ENCODE data around the gene ENKUR.
"Not testable (repeated sequence)": the region's sequence is repeated elsewhere in the genome, so short reads cannot be mapped to it uniquely, and the experiment has no call there.

Gene ENKUR

DNA sequence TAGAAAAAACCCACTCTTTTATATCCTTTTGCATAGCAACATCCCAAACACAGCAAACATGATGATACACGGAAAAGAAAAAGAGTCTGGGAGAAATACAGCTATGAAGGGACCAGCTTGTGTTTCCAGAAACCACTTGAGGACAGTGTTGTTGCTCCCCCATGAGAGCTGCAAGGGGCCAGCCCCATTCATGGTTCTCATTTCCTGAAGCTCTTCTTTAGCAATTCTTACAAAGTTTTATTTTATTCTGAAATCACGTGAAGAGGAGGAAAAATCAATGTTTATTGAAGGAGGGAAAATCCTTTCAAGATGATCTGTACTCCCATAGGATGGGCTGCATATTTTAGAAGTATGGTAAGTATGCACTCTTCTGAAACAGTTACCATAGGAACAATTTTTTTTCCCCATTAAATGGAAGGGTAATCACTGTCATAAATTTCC lies 46.1 kb downstream of the ENKUR start:
- no peak for DNase-seq

DNA sequence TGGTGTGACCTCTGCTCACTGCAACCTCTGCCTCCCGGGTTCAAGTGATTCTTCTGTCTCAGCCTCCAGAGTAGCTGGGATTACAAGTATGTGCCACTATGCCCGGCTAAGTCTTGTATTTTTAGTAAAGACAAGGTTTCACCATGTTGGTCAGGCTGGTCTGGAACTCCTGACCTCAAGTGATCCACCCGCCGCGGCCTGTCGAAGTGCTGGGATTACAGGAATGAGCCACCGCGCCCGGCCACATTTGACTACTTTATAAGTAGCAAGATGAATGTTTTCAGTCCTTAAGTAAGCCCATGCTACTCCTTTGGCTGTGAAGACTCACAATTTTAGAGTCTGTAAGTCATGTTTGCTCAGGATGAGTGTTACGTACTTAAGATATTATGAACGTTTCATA lies 47.0 kb downstream of the ENKUR start:
- not testable (repeated sequence) for DNase-seq

DNA sequence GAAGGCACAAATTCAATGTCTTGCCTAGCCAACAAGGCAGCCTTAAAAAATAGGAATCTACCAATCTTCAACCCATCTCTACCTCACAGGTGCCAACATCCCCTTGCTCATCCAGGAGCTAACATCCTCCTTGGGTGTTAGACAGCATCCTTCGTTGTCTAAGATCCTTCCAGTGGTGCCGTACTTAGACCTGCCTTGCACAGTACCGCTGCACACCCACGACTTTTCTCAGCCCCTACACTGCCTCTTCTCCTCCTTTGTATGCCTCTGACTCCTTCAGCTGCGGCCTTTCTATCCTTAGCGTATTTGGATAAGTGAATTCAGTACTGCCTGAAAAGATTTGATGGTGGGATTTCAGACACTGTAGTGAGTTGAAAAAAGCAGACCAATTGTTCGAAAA lies 47.6 kb downstream of the ENKUR start:
- no peak for DNase-seq

DNA sequence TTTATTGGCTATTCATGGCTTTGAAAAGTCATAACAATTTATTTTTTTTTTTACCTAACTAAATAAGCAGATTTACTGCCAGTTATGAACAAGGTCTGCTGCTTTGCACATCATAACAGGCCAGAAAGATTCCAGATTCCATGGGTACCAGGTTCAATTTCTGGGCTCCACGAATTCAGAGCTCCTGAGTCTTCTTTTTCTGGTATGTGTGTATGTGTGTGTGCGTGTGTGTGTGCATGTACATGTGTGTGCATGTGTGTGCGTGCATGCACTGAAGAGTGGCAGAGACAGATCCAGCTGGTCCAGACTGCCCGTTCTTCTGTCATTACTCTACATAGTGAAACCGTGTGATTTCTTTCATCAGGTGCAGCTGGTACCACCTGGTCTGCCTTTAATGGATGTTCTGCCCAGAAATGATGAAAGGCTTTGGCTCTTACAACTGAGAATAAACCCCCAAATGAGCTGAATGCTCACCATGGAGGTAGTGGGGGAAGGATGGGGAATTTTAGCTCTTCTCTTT lies 48.9 kb downstream of the ENKUR start:
- no peak for DNase-seq

- no peak for DNase-seq
These were observed 50.9 kb downstream of the ENKUR start for GRCh38 chr10:24965051-24965450.

DNA sequence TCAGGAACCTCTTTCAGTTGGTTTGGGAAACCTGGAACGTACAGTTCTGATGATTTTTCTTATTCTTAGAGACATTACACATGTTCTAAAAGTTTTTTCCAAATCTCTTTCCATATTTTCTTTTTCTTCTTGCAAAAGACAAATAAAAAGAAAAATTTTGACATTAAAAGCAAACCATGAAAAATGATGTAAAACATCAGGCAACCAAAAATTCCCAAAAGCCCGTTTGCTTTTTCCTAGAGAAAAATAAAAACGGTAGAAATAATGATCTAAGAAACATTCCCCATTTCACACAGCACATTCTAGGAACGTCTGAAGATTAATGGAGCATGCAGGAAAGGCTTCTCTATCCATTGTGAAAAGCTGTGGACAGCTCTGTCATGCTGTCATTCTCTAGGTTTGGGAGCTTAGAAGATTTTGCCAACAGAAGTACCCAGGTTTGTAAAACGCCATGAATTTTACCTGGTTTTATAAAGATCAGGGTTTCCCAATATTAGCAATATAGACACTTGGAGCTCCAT lies 52.4 kb downstream of the ENKUR start:
- no peak for DNase-seq

GRCh38 chr10:24962995-24963394 lies 53.0 kb downstream of the ENKUR start:
- DNase-seq = no peak

GRCh38 chr10:24961582-24961981 lies 54.4 kb downstream of the ENKUR start:
- no peak for DNase-seq

- no peak for DNase-seq
These were observed 56.6 kb downstream of the ENKUR start for GRCh38 chr10:24959382-24959730.

GRCh38 chr10:24958721-24959381 lies 57.1 kb downstream of the ENKUR start:
- no peak for DNase-seq

GRCh38 chr10:24958091-24958720 lies 57.8 kb downstream of the ENKUR start:
- no peak for DNase-seq

- DNase-seq = not testable (repeated sequence)
These were observed 58.3 kb downstream of the ENKUR start for GRCh38 chr10:24957624-24958051.

DNA sequence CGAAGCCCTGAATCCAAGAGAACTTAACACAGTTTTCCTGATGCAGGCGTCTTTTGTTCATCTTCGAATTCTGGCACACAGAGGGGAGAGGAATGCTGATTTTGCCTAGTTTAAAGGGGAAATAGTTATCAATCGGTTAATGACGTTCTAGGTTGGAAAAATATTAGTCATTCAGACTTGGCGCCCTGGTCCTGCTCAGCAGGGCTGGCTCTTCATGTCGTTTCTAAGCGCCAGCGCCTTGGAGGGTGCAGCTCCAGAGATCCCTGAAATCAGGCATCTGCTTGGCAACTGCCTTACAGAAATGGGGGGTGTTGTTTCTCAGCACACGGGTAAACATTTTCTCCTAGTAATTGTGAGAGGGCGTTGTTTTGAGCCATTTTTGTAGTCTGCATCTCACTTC lies 62.3 kb downstream of the ENKUR start:
- DNase-seq = no peak

GRCh38 chr10:24952707-24953645 lies 63.0 kb downstream of the ENKUR start:
- DNase-seq = peak; percentile 48

GRCh38 chr10:24952143-24952706 lies 63.7 kb downstream of the ENKUR start, which contains the start of gene PRTFDC1:
Gene PRTFDC1 (minus strand): TSS chr10:24952606. CDS start chr10:24952575, 31 bp downstream.
- peak; percentile 13 for DNase-seq

GRCh38 chr10:24951201-24952142 lies 64.5 kb downstream of the ENKUR start:
- no peak for DNase-seq

- no peak for DNase-seq
These were observed 65.5 kb downstream of the ENKUR start for GRCh38 chr10:24950439-24950838.

DNA sequence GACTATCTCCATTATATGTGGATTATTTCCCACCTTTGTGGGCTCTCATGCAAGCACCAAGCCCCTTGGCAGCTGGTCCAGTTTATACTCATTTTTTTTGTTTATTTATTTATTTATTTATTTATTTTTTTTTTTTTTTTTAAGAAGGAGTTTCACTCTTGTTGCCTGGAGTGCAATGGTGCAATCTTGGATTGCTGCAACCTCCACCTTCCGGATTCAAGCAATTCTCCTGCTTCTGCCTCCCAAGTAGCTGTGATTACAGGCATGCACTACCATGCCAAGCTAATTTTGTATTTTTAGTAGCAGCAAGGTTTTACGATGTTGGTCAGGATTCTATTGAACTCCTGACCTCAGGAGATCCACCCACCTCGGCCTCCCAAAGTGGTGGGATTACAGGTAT lies 66.3 kb downstream of the ENKUR start:
- no peak for DNase-seq

DNA sequence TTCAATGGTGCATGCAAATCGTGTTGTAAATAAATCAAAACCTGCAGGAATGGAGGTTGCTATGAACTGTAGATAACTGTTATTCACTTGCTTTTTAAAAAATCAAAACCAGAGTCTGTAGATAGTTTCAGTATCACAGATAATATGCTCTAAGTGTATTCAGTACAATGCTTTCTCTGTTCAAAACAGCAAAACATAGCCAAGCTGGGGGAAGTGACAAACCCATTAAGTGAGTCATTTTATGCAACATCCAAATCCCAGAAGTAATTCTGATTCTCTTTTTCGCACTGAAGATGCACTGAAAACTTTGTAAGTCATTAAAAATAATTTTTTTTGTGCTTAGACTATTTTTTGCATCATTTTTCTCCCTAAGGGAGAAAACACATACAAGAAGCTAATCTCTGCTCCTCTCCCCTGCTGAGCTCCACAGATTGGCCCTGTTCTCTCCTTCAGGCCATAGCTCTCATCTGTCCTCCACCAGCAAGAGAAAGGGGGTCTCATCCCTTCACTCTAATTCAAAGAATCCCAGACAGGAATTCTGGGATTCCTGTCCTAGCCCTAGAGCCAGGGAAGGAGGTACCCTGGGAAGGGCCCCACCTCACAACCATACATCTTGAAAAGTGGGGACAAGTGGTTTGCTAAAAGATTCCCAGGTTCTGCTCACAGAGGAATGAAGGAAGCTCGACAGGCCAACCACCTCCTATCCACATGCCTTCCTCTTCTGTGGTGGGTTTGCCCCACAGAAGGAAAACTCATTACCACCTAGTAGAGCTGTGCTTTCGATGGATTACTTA lies 68.5 kb downstream of the ENKUR start:
- DNase-seq = no peak

GRCh38 chr10:24944512-24945255 lies 71.3 kb downstream of the ENKUR start:
- no peak for DNase-seq
